OCI-LY1 (cell line): ENCODE results near the gene RAD54L2.
"Not testable (repeated sequence)": the region's sequence is repeated elsewhere in the genome, so short reads cannot be mapped to it uniquely, and the experiment has no call there.

Experiments used
- H2AFZ ChIP-seq: fragments of 200-600 bp; sonication (generic), shearing (Covaris generic); 2 replicates; pipeline ENCODE4 v1.6.0; 2014; ENCODE audit warnings: antibody characterized with exemption, mild to moderate bottlenecking, low read length
- H3F3A ChIP-seq: fragments of 200-600 bp; sonication (generic), shearing (Covaris generic); 2 replicates; pipeline ENCODE4 v1.6.0; 2014; ENCODE audit warnings: mild to moderate bottlenecking, antibody characterized with exemption, low read length, moderate library complexity; ENCODE audit not compliant: insufficient read depth
- H3K27ac ChIP-seq: fragments of 200-600 bp; sonication (generic); 2 replicates; pipeline ENCODE4 v1.5.1; 2014; ENCODE audit warnings: low read length, mixed run types, mild to moderate bottlenecking, low read depth; ENCODE audit not compliant: poor library complexity, severe bottlenecking
- H3K27me3 ChIP-seq: fragments of 200-600 bp; sonication (generic); 2 replicates; pipeline ENCODE4 v1.6.0; 2014; ENCODE audit warnings: antibody characterized with exemption, mild to moderate bottlenecking, low read length, moderate library complexity; ENCODE audit not compliant: insufficient read depth
- H3K36me3 ChIP-seq: fragments of 200-600 bp; sonication (generic); 2 replicates; pipeline ENCODE4 v1.6.1; 2014; ENCODE audit warnings: mild to moderate bottlenecking, antibody characterized with exemption, low read length, moderate library complexity, mixed read lengths; ENCODE audit not compliant: insufficient read depth
- H3K4me1 ChIP-seq: fragments of 200-600 bp; sonication (generic); 2 replicates; pipeline ENCODE4 v1.5.1; 2014; ENCODE audit warnings: mild to moderate bottlenecking, low read length, moderate library complexity; ENCODE audit not compliant: insufficient read depth, severe bottlenecking
- H3K4me2 ChIP-seq: fragments of 200-600 bp; sonication (generic), shearing (Covaris generic); 2 replicates; pipeline ENCODE4 v1.6.1; 2014; ENCODE audit warnings: low read length
- H3K4me3 ChIP-seq: fragments of 200-600 bp; sonication (generic); 2 replicates; pipeline ENCODE4 v1.5.1; 2014; ENCODE audit warnings: low read length, low read depth, mild to moderate bottlenecking, mixed read lengths; ENCODE audit not compliant: poor library complexity, severe bottlenecking
- H3K79me2 ChIP-seq: fragments of 200-600 bp; shearing (Covaris generic); 2 replicates; pipeline ENCODE4 v1.6.1; 2016; ENCODE audit warnings: mixed run types, low read length, mixed read lengths; ENCODE audit not compliant: insufficient read depth
- H3K9ac ChIP-seq: fragments of 200-600 bp; sonication (generic), shearing (Covaris generic); 2 replicates; pipeline ENCODE4 v1.6.1; 2014; ENCODE audit warnings: mild to moderate bottlenecking, low read length, mixed read lengths
- H3K9me2 ChIP-seq: fragments of 200-600 bp; sonication (generic), shearing (Covaris generic); 2 replicates; pipeline ENCODE4 v1.6.1; 2014; ENCODE audit warnings: low read depth, mild to moderate bottlenecking, low read length, mixed read lengths
- H3K9me3 ChIP-seq: fragments of 200-600 bp; shearing (Covaris generic); 2 replicates; pipeline ENCODE4 v1.6.1; 2014; ENCODE audit warnings: low read length, mixed read lengths
- H4K20me1 ChIP-seq: fragments of 200-600 bp; sonication (generic), shearing (Covaris generic); 2 replicates; pipeline ENCODE4 v1.6.0; 2016; ENCODE audit warnings: mild to moderate bottlenecking, low read length; ENCODE audit not compliant: insufficient read depth
- CTCF ChIP-seq: fragments of 200-600 bp; sonication (generic), shearing (Covaris generic); IDR thresholded peaks from 2 replicates; pipeline ENCODE4 v1.5.1; 2017; ENCODE audit warnings: mild to moderate bottlenecking, antibody characterized with exemption, low read length, moderate library complexity, mixed read lengths
- EZH2 ChIP-seq: fragments of 200-600 bp; sonication (generic), shearing (Covaris generic); IDR thresholded peaks from 2 replicates; pipeline ENCODE4 v1.8.0; 2017; ENCODE audit warnings: borderline replicate concordance, mixed run types, mild to moderate bottlenecking, antibody characterized with exemption, low read length, moderate library complexity, mixed read lengths

RAD54L2 gene

DNA sequence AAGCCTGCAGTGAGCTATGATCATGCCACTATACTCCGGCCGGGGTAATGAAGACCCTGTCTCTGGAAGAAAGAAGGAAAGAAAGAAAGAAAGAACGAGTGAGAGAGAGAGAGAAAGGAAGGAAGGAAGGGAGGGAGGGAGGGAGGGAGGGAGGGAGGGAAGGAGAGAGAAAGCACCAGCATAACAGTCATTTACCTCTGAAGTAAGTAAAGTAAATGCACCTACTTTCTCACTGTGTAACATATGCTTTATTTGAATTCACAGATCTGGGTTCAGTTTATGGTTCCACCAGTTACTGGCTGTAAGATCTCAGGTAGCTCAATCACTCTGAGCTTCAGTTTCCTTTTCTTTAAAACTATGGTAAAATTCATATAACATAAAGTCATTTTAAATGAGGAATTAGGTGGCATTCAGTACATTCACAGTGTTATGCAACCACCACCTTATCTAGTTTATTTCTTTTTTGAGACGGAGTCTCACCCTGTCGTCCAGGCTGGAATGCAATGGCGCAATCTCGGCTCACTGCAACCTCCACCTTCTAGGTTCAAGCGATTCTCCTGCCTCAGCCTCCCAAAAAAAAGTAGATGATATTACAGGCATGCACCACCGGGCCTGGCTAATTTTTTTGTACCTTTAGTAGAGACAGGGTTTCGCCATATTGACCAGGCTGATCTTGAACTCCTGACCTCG is 16.1 kb upstream of the RAD54L2 start:
- Histone ChIP-seq H3K36me3 (no peaks in the 10 kb centered on the region; the same call in 1 of the 2 replicates), H4K20me1 (no peaks in the 10 kb centered on the region), H3K9ac (no peak overlapping the region), H3K4me2 (no peak overlapping the region), H3K4me1 (no peaks in the 10 kb centered on the region), H3K9me3 (peaks cover 4% of the 10 kb centered on the region; the same call in 1 of the 2 replicates), H3K79me2 (no peaks in the 10 kb centered on the region), H2AFZ (no peak overlapping the region), H3K27ac (no peak overlapping the region), H3K4me3 (no peak overlapping the region), H3K27me3 (no peaks in the 10 kb centered on the region), H3K9me2 (no peaks in the 10 kb centered on the region), H3F3A (no peaks in the 10 kb centered on the region)
- TF ChIP-seq CTCF = no peak
- TF ChIP-seq EZH2 = no peak

DNA sequence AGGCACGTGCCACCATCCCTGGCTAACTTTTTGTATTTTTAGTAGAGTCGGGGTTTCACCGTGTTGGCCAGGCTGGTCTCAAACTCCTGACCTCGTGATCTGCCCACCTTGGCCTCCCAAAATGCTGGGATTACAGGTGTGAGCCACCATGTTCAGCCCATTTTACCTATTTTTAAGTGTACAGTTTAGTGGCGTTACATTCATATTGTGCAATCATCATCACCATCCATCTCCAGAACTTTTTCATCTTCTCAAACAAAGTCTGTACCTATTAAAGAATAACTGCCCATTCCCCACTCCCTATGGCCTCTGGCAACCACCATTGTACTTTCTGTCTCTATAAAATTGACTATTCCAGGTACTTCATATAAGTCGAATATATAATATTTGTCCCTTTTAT is 13.6 kb upstream of the RAD54L2 start:
- H3K9me2 ChIP-seq, H3K4me3 ChIP-seq, H3K9ac ChIP-seq, H4K20me1 ChIP-seq, H3K27me3 ChIP-seq, H3K4me1 ChIP-seq, H3K4me2 ChIP-seq, H3K79me2 ChIP-seq, H2AFZ ChIP-seq, H3K27ac ChIP-seq, H3K9me3 ChIP-seq, H3F3A ChIP-seq, H3K36me3 ChIP-seq: not testable (repeated sequence)

GRCh38 chr3:51530485-51530884 is 8.0 kb upstream of the RAD54L2 start:
- Histone ChIP-seq H3K9me3 (peaks cover 4% of the 10 kb centered on the region; the same call in 1 of the 2 replicates), H3K4me2 (no peak overlapping the region), H3K9ac (no peak overlapping the region), H4K20me1 (no peaks in the 10 kb centered on the region), H3K9me2 (no peaks in the 10 kb centered on the region), H3K79me2 (no peaks in the 10 kb centered on the region), H3K27ac (no peak overlapping the region), H2AFZ (no peak overlapping the region), H3F3A (no peaks in the 10 kb centered on the region), H3K4me3 (no peak overlapping the region), H3K4me1 (no peaks in the 10 kb centered on the region), H3K36me3 (no peaks in the 10 kb centered on the region; the same call in 1 of the 2 replicates), H3K27me3 (no peaks in the 10 kb centered on the region)
- no peak for TF ChIP-seq EZH2
- TF ChIP-seq CTCF = no peak
